Hematopoietic multipotent progenitor cell (in vitro differentiated cells): ENCODE results near the gene FAM240A. TPM values are rescaled to one million over a fixed set of nuclear protein-coding genes. Genes with fewer than 3 reads are reported as not detected.
"Not testable (repeated sequence)": the region's sequence is repeated elsewhere in the genome, so short reads cannot be mapped to it uniquely, and the experiment has no call there.

Experiments used
- DNase-seq, 3 donors: peaks; one replicate each; pipeline ENCODE4 v3.0.0-alpha.2; 2011 to 2015; ENCODE audit warnings: low read depth in 2 of 3, low spot score in 2 of 3
- total RNA-seq: library from RNA; depleted of rRNA; stranded (reverse); fragments of >200 nt; gene quantifications from one replicate; pipeline ENCODE4 v1.2.3, GENCODE V29; 2012

FAM240A gene
- total RNA-seq, 1 donor = not detected

GRCh38 chr3:46585799-46586693 is 26.3 kb upstream of the FAM240A start:
- DNase-seq = no peak

DNA sequence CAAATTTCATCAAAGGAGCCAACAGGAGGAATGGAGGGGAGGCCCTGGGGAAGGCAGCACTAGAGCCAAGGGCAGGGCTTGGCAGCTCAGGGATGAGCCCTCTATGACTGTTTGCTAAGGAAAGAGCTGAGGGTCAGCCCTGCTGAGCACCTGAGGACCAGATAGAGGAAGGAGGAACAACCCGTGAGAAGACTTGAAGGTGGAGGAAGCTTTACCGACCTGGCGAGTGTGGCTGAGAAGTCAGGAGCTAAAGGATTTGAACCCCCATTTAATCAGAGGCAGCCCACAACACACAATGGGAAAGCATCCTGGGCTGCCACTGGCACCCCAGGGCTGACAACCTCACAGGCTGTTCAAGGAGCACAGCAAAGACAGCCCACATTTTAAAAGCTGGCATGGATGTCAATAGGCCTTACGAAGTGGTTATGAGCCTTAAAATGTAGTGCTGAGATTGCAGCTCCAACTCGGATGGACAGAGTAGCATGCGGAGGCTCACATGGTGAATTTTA is 25.5 kb upstream of the FAM240A start:
- DNase-seq = no peak

- DNase-seq = not testable (repeated sequence)
Observed at GRCh38 chr3:46587268-46587667, 25.1 kb upstream of the FAM240A start.

DNA sequence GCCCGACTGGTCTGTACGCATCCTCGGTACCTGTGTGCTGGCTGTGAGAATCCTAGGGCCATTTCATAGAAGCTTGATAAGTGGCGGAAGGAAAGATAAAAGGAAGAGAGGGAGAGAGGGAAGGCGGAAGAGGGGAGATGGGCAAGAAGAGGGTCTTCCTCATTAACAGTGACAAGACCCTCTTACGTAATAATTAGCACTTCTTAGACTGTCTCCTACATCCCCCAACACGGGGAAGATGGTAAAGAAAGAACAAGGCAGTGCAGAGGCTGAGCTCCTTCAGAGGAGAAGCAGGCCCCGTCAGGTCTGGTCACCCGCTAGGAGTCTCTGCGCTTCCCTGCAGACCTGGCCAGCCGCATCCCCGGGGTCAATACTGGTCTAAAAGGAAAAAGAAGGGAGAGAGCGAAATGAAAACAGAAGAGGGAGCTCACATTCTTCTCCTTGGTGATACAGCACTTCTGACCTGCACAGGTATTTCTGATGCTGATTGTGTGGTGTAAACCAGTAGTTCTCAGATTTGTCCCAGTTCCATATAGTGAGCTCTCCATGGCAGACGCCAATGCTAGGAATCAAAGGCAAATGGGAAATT is 19.0 kb upstream of the FAM240A start:
- DNase-seq = no peak

GRCh38 chr3:46593979-46594378 is 18.3 kb upstream of the FAM240A start:
- no peak for DNase-seq

GRCh38 chr3:46594723-46595122 is 17.6 kb upstream of the FAM240A start:
- DNase-seq = no peak

DNA sequence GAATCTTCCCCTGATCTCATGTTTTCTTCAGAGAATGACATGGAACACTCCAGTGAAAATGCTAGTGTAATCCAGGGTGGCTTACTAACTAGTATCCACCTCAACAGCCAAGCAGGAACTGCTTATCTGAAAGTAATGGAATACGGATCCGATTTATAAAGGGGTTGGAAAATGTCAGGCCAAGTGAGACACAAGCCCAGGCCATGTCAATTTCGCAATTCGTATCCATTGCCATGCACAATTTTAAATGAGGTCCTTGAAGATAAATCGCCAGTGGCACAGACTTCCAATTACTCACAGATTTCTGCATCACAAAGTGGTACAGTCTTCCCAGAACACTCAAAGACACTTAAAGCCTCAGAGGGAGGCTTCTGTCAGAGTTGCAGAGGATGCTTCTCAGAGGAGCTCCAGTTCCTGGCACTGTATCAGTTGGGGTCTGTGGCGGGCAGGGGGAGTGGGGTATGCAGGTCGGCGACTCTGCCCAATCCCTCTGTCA is 16.5 kb upstream of the FAM240A start:
- DNase-seq = no peak

- DNase-seq = no peak
Observed at GRCh38 chr3:46599590-46599989, 12.7 kb upstream of the FAM240A start.

GRCh38 chr3:46603446-46604046 is 8.8 kb upstream of the FAM240A start:
- no peak for DNase-seq

- DNase-seq = no peak
Observed at GRCh38 chr3:46604127-46604526, 8.2 kb upstream of the FAM240A start.

DNA sequence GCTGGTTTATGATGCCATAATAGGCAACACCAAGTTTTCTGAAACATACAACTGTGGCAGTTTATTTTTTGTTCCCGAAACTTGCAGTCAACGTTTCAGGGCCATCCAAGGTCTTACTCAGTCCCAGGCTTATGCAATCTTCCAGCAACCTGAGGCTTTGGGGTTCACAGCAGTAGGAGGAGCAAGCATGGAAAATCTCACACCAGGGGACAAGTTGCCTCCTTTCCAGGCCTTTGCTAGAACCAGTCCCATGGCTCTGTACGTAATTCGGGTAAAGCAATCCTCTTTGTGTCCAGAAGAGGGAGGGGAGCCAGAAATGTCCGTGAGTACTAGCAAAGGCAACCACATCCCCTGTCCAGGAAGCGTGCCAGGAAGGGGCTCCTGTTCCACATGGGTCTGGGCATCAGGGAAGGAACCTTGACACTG is 4.7 kb upstream of the FAM240A start:
- DNase-seq = no peak

DNA sequence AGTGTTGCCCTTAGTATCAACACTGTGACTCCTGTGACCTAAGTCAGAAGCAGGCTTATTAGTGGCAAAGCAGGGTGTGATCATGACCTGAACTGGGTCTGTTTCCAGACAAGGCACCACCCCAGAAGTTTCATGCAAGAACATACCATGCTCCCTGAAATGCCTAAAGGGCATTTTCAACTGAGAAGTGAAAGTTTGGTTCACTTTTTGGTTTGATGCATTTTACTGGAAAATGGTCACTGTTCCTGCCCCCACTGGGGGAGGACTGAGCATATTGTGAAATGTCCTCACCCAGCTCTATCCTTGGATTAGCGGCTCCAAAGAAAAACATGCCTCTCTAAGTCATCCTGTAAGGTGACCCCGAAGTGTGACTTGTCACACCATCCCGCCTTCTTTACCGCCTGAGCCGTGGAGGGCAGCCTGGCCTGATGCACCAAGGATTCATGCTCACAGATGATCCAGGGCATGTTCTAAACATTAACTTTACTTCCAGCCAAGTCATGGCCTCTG is 3.1 kb upstream of the FAM240A start:
- DNase-seq = no peak

DNA sequence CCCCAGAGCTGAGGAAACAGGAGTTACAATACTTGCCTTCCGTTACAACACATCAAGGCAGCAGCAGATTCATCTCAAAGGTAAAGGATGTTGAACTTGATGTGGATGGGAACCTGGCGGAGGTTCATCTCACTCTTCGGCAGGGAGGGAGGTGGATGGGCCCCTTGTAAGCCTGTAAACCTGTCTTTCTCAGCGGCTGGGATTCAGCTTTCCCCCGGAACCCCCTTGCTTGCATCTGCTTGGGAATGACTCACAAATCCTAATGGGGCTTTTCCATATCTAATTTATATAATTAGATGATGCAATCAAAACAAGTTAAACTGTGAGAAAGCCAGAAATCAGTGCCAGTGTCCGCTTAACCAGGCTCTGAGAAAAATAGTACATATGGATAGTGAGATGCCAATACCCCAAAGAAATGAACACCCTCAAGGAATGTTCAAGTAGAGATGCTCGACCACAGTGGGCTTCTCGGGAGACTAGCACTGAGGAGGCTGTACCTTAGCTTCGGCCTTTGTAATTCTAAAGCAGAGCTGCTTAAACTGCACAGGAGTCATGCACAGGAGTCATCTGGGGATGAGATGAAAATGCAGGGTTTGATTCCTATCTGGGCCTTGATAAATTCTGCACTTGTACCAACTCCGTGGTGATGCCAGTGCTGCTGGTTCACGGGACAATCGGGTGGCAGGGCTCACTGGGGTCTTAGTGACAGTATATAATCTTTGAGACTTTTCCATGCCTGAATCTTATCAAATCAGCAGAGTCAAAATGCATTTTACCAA is 2.2 kb upstream of the FAM240A start:
- no peak for DNase-seq

DNA sequence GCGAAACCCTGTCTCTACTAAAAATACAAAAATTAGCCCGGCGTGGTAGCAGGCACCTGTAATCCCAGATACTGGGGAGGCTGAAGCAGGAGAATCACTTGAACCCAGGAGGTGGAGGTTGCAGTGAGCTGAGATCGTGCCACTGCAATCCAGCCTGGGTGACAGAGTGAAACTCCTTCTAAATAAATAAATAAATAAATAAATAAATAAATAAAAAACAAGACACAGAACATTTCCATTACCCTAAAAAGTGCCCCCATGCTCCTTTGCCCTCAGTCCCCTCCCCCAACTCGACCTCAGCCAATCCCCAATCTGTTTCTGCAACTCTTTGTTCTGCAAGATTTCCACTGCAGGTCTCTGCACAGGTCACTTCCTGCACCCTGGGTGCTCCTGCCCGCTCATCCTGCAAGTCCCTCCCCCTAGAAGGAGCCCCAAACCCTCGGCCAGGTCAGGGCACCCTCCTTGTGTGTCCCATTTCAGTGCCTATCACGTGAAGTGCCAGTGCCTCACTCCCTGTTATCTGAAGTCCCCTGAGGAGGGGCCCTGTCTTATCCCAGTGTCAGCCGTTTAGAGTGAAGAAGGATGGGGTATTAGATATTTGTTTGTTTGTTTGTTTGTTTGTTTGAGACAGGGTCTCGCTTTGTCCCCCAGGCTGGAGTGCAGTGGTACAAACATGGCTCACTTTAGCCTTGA is 1.1 kb downstream of the FAM240A start:
- no peak for DNase-seq

GRCh38 chr3:46614431-46614830 is 2.1 kb downstream of the FAM240A start:
- no peak for DNase-seq

DNA sequence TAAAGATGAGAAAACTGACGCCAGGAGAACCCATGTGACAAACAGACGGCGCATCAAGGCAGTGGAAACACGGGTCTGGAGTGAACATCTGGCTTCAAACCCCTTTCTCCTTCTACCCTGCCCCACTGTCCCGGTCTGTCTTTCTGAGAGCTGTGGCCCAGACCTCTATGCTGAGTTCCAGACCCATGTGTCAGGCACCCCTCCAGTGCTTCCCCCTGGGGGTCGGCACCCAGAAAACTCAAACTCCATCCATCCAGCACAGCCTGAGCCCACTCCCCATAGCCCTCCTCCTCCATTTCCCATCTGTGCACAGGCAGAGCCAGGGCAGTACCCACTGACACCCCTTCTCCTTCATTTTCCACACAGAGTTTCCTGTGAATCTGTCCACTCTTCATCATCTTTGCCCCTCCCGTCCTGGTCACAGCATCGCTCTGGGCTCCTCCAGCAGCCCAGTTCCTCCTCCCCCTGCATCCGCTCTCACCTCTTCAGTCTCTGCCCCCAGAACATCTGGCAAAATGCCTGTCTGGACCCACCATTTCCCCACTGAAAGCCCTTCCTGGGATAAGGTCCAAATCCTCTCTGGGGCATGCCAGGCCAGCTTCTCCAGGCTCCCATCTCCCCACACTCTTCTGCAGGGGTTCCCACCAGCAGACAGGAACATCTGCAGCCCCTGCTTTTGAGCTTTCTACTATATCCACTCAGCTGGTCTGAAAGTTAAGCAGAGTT is 2.9 kb downstream of the FAM240A start:
- DNase-seq = no peak

DNA sequence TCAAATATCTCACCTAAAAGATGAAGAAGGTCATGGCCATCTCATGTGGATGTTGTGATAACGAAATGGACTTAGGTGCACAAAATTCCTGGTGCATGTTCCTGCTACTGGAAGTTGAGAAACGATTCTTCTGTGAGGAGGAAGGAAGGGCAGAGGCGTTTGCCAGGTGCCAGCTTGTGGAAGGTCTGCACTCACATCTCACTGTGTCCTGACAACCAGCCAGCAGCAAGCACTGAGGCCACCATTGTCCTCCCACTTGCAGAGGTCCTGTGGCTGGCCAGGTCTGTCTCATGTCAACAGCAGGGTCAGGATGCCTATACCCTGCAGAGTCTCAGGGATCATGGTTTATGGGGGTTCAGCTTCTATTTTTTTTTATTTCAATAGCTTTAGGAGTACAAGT is 3.7 kb downstream of the FAM240A start:
- DNase-seq = no peak

DNA sequence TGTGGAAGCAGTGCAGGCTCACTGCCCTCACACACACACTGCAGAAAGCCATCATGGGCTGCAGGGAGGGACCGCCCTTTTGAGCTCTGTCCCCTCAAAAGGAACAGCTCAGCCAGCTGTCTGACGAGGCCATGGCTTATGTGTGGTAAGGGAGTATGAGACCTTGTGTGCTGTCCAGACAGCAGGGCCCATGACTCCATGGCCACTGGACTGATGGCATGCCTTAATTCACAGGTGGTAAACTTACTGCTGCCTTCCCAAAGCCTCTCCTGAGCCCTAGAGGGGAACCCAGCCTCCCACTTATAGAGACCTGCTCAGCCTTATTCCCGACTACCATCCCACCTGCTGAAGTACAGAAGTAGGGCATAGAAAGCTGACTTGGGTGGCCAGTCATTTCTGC is 5.6 kb downstream of the FAM240A start:
- no peak for DNase-seq
